ENCODE results near the gene SRGAP3.

DNA sequence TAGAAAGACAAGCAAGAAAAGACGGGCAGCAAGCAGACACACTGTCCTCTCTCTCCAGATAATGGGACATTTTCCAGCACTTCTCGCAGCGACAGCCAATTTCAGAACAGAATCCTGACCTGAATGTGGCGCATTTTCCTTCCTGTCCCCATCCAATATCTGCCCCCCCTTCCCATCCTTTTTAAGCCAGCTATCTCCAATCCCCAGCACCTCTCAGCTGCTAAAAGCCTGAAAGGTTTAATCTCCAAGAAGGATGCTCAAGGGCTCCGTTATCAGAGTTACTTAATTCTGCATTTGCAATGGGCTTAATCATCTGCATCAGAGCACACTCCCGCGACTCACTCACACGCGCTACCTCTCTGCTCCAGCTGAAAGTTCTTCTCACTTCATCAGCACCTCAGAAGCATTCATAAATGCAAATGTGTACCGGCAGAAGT lies 50.5 kb downstream of the SRGAP3 start:
- no peak for TF ChIP-seq TCF7L2 (IDR thresholded peaks at IDR 0.05; ENCODE audit: borderline replicate concordance, low read depth, low read length)
- TF ChIP-seq GLI4 (tag by site-specific recombination; IDR thresholded peaks at IDR 0.05), result no peak
- TF ChIP-seq ATF2 (tag by site-specific recombination; IDR thresholded peaks at IDR 0.05; ENCODE audit: low read depth), result no peak
- no peak for TF ChIP-seq CTCF (tag by site-specific recombination; IDR thresholded peaks at IDR 0.05)
- TF ChIP-seq ZNF23 (tag by site-specific recombination; IDR thresholded peaks at IDR 0.05; ENCODE audit: borderline replicate concordance), result no peak
- TF ChIP-seq ZNF114 (tag by site-specific recombination; IDR thresholded peaks at IDR 0.05), result no peak
- no peak for TF ChIP-seq ZNF274 (IDR thresholded peaks at IDR 0.05; ENCODE audit: low read length)
- TF ChIP-seq ZNF274 (tag by site-specific recombination; IDR thresholded peaks at IDR 0.05; ENCODE audit: borderline replicate concordance), result no peak
- TF ChIP-seq ZNF707 (tag by site-specific recombination; IDR thresholded peaks at IDR 0.05), result no peak
- TF ChIP-seq IKZF3 (tag by site-specific recombination; IDR thresholded peaks at IDR 0.05), result no peak
